ENCODE data around the gene PRLR.
A peak's percentile ranks its signal among the peaks of the same experiment; 100 is the strongest.
"Not testable (repeated sequence)": the region's sequence is repeated elsewhere in the genome, so short reads cannot be mapped to it uniquely, and the experiment has no call there.

Gene PRLR

GRCh38 chr5:35197351-35197750 lies 32.9 kb downstream of the PRLR start:
- no peak for DNase-seq (ENCODE audit: low read depth, low spot score)

- no peak for DNase-seq (ENCODE audit: low read depth, low spot score)
These were observed 34.8 kb downstream of the PRLR start for GRCh38 chr5:35195472-35195852.

- no peak for DNase-seq (ENCODE audit: low read depth, low spot score)
These were observed 35.4 kb downstream of the PRLR start for GRCh38 chr5:35194635-35195471.

- DNase-seq (ENCODE audit: low read depth, low spot score), result no peak
These were observed 37.8 kb downstream of the PRLR start for GRCh38 chr5:35192506-35192905.

- not testable (repeated sequence) for DNase-seq (ENCODE audit: low read depth, low spot score)
These were observed 40.5 kb downstream of the PRLR start for GRCh38 chr5:35189801-35190200.

GRCh38 chr5:35188031-35188457 lies 42.2 kb downstream of the PRLR start:
- DNase-seq (ENCODE audit: low read depth, low spot score), result no peak

- DNase-seq (ENCODE audit: low read depth, low spot score), result not testable (repeated sequence)
These were observed 42.7 kb downstream of the PRLR start for GRCh38 chr5:35187621-35188020.

GRCh38 chr5:35186749-35187148 lies 43.5 kb downstream of the PRLR start:
- DNase-seq (ENCODE audit: low read depth, low spot score), result no peak

GRCh38 chr5:35185518-35185917 lies 44.8 kb downstream of the PRLR start:
- no peak for DNase-seq (ENCODE audit: low read depth, low spot score)

- no peak for DNase-seq (ENCODE audit: low read depth, low spot score)
These were observed 46.7 kb downstream of the PRLR start for GRCh38 chr5:35183556-35183955.

- DNase-seq (ENCODE audit: low read depth, low spot score), result peak; percentile 40
These were observed 47.3 kb downstream of the PRLR start for GRCh38 chr5:35182910-35183535.

- no peak for DNase-seq (ENCODE audit: low read depth, low spot score)
These were observed 47.8 kb downstream of the PRLR start for GRCh38 chr5:35182486-35182885.

GRCh38 chr5:35180046-35180445 lies 50.2 kb downstream of the PRLR start:
- no peak for DNase-seq (ENCODE audit: low read depth, low spot score)

- DNase-seq (ENCODE audit: low read depth, low spot score), result no peak
These were observed 52.5 kb downstream of the PRLR start for GRCh38 chr5:35177783-35178182.

GRCh38 chr5:35172533-35172932 lies 57.8 kb downstream of the PRLR start:
- no peak for DNase-seq (ENCODE audit: low read depth, low spot score)

- no peak for DNase-seq (ENCODE audit: low read depth, low spot score)
These were observed 58.3 kb downstream of the PRLR start for GRCh38 chr5:35171991-35172390.

- no peak for DNase-seq (ENCODE audit: low read depth, low spot score)
These were observed 59.2 kb downstream of the PRLR start for GRCh38 chr5:35171078-35171477.

GRCh38 chr5:35166043-35166442 lies 64.2 kb downstream of the PRLR start:
- no peak for DNase-seq (ENCODE audit: low read depth, low spot score)

- no peak for DNase-seq (ENCODE audit: low read depth, low spot score)
These were observed 65.3 kb downstream of the PRLR start for GRCh38 chr5:35164860-35165542.

GRCh38 chr5:35163710-35164033 lies 66.6 kb downstream of the PRLR start:
- no peak for DNase-seq (ENCODE audit: low read depth, low spot score)

- no peak for DNase-seq (ENCODE audit: low read depth, low spot score)
These were observed 67.2 kb downstream of the PRLR start for GRCh38 chr5:35162848-35163709.
